ENCODE data around the gene PEX7. TPM values are rescaled to one million over a fixed set of nuclear protein-coding genes. Genes with fewer than 3 reads are reported as not detected.
A peak's percentile ranks its signal among the peaks of the same experiment; 100 is the strongest.

PEX7 gene
- total and polyA plus RNA-seq, 10 of the 15 experiments (the other 5 are each of a cell fraction or from before 2014, with no cell fraction given): 0.58 to 12.4 (median 8.8) TPM

DNA sequence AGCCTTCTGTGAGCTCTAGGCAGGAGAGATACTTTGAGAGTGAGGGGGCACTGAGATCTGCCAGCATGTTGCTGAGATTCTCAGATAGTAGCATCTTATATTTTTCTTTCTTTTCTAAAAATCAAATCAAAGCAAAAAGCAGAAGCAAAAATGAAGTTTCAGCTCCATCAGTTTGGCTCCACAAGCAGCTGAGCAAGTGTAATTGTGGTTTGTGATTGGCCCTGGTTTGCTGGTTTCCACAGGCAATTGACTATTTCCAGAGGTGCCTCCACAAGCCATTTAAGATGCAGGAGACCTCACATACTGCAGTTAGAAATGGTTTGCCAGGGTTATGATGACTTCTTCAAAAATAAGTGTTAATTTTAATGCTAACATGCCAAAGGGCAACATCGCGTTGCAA, 104.0 kb downstream of the PEX7 start (continued):
- TF ChIP-seq EZH2 (IDR thresholded peaks at IDR 0.05; ENCODE audit: borderline replicate concordance, control insufficient read depth, low read depth, low read length) (no peak), E2F4 (IDR thresholded peaks at IDR 0.05; ENCODE audit: low read depth, low read length) (no peak), YBX1 (IDR thresholded peaks at IDR 0.05) (no peak), SIX5 (IDR thresholded peaks at IDR 0.05; ENCODE audit: low read depth, low read length, severe bottlenecking) (no peak), EP300 (IDR thresholded peaks at IDR 0.05; ENCODE audit: borderline replicate concordance in 1 of 2, control insufficient read depth in 1 of 2, low read depth in 2 of 2, low read length in 2 of 2) (no peak), MYB (IDR thresholded peaks at IDR 0.05; ENCODE audit: borderline replicate concordance, low read depth, low read length) (no peak), IRF5 (IDR thresholded peaks at IDR 0.05; ENCODE audit: borderline replicate concordance) (no peak)
- TF ChIP-seq, protein P1, sequence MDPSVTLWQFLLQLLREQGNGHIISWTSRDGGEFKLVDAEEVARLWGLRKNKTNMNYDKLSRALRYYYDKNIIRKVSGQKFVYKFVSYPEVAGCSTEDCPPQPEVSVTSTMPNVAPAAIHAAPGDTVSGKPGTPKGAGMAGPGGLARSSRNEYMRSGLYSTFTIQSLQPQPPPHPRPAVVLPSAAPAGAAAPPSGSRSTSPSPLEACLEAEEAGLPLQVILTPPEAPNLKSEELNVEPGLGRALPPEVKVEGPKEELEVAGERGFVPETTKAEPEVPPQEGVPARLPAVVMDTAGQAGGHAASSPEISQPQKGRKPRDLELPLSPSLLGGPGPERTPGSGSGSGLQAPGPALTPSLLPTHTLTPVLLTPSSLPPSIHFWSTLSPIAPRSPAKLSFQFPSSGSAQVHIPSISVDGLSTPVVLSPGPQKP (IDR thresholded peaks at IDR 0.05; ENCODE audit: low read depth, low read length): no peak

GRCh38 chr6:136927292-136927691, 104.9 kb downstream of the PEX7 start:
- ChIA-PET SMC1A (ENCODE audit: uncharacterized antibody, unreplicated experiment) (interaction anchor here (0.6 to 1.8 kb wide), 3 partner anchors 10 to 359 kb away, joined by 3 to 7 read pairs (median 3); no protein-coding TSS in a partner anchor), CTCF (interaction anchor here (0.7 to 2.8 kb wide), 5 partner anchors 48 to 326 kb away, joined by 3 to 12 read pairs (median 4); no protein-coding TSS in a partner anchor), RAD21 (ENCODE audit: unreplicated experiment) (no interaction called here), POLR2A (no interaction called here)
- H3K4me1 ChIP-seq (ENCODE audit: control insufficient read depth, insufficient read depth, low read length): no peaks in the 10 kb centered on the region
- BruUV-seq (replicated peaks): no TSS peak
- ATAC-seq (peak; percentile 87), DNase-seq (ENCODE audit: low read depth, low spot score) (no peak), FAIRE-seq (peak; percentile 81)
- intact Hi-C loops (cut with micrococcal nuclease; ENCODE audit: unreplicated experiment): loop anchor here (1.0 to 10.0 kb wide), 2 partner anchors 283 to 342 kb away; no protein-coding TSS in a partner anchor
- H3K79me2 ChIP-seq (ENCODE audit: control insufficient read depth, insufficient read depth, low read length): no peaks in the 10 kb centered on the region
- H3K27me3 ChIP-seq (replicated peaks in 1 of 2; ENCODE audit: control insufficient read depth in 2 of 2, insufficient read depth in 2 of 2, low read length in 1 of 2): peaks cover 13% of the 10 kb centered on the region in 2 experiments
- no peak overlapping the region for H3K4me2 ChIP-seq (ENCODE audit: control insufficient read depth, insufficient read depth)
- H3K36me3 ChIP-seq (ENCODE audit: control insufficient read depth in 2 of 2, insufficient read depth in 2 of 2, low read length in 1 of 2): no peaks in the 10 kb centered on the region
- no peaks in the 10 kb centered on the region for H4K20me1 ChIP-seq (ENCODE audit: control insufficient read depth, insufficient read depth)
- no peak overlapping the region for H3K27ac ChIP-seq (ENCODE audit: control insufficient read depth, insufficient read depth)
- WGBS (ENCODE audit: insufficient coverage, insufficient replicate concordance, low lambda C conversion rate, missing lambda C conversion rate): 42% methylated on average over 3 of the region's 3 CpGs
- H2AFZ ChIP-seq (ENCODE audit: control insufficient read depth, low read depth, low read length): no peak overlapping the region
- no peaks in the 10 kb centered on the region for H3K9me3 ChIP-seq (replicated peaks; ENCODE audit: control insufficient read depth, insufficient read depth, low read length)
- no peak overlapping the region for H3K4me3 ChIP-seq
- in situ Hi-C loops (cut with MboI): no loop called here
- H3K9ac ChIP-seq (ENCODE audit: control insufficient read depth, insufficient read depth, low read length): no peak overlapping the region
- 0 out of 2 replicates have a peak, but pooled peaks have one; percentile 27 for TF ChIP-seq YY1 (IDR thresholded peaks at IDR 0.05; ENCODE audit: low read depth, low read length)
- TF ChIP-seq, protein P2, sequence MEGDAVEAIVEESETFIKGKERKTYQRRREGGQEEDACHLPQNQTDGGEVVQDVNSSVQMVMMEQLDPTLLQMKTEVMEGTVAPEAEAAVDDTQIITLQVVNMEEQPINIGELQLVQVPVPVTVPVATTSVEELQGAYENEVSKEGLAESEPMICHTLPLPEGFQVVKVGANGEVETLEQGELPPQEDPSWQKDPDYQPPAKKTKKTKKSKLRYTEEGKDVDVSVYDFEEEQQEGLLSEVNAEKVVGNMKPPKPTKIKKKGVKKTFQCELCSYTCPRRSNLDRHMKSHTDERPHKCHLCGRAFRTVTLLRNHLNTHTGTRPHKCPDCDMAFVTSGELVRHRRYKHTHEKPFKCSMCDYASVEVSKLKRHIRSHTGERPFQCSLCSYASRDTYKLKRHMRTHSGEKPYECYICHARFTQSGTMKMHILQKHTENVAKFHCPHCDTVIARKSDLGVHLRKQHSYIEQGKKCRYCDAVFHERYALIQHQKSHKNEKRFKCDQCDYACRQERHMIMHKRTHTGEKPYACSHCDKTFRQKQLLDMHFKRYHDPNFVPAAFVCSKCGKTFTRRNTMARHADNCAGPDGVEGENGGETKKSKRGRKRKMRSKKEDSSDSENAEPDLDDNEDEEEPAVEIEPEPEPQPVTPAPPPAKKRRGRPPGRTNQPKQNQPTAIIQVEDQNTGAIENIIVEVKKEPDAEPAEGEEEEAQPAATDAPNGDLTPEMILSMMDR (IDR thresholded peaks at IDR 0.05 in 2 of 3, conservative IDR thresholded peaks at IDR 0.05 in 1 of 3; ENCODE audit: control insufficient read depth in 2 of 3, extremely low read depth in 1 of 3, insufficient read depth in 1 of 3, low read depth in 3 of 3, low read length in 3 of 3): peak; percentile 50 to 74 (median 55)
- no peak for TF ChIP-seq JUND (IDR thresholded peaks at IDR 0.05; ENCODE audit: low read depth, low read length)
- no peak for TF ChIP-seq CHD2 (IDR thresholded peaks at IDR 0.05; ENCODE audit: borderline replicate concordance, low read depth, low read length)
- TF ChIP-seq SMAD5 (IDR thresholded peaks at IDR 0.05; ENCODE audit: low read depth): no peak
- no peak for TF ChIP-seq FOS (IDR thresholded peaks at IDR 0.05; ENCODE audit: borderline replicate concordance, extremely low read depth, insufficient read length)
- TF ChIP-seq RAD21 (IDR thresholded peaks at IDR 0.05; ENCODE audit: insufficient read depth, low read depth, low read length): peak; percentile 66
- no peak for TF ChIP-seq MXI1 (IDR thresholded peaks at IDR 0.05; ENCODE audit: low read depth, low read length)
